Measurements from ENCODE around the gene DHRS3.

DNA sequence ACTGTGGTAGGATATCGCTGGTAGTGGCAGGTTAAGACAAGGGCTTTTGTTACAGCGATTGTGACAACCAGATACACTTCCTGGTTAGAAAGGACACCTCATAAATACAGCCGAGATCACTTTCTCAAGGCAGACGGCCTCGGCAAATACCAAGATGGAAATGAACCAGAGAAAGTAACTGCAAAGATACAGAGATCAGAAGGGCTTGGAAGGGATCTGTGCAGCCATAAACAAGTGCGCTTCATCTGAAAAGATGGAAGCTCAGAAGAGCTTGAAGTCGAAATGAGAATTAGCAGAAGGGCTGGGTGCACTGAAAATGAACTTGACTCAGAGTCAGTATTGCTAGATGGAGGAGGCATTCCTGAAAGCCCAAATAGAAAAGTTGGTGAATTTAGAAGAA, 7.1 kb downstream of the DHRS3 start:
- TF ChIP-seq ZNF274 (IDR thresholded peaks at IDR 0.05; ENCODE audit: low read depth, low read length) (no peak), YY1 (IDR thresholded peaks at IDR 0.05; ENCODE audit: insufficient read depth, insufficient read length) (no peak), SUZ12 (IDR thresholded peaks at IDR 0.05; ENCODE audit: extremely low read depth, insufficient read depth, insufficient read length) (no peak)
